HG02588 (cell line): ENCODE data around the gene ARHGAP33.

Source experiments
- ATAC-seq: cut with Tn5 transposase; IDR thresholded peaks from one replicate; pipeline ENCODE4 v1.9.1; 2021; ENCODE audit warnings: mild to moderate bottlenecking, moderate library complexity; ENCODE audit not compliant: unreplicated experiment

ARHGAP33 gene

GRCh38 chr19:35777961-35778360 lies 2.6 kb downstream of the ARHGAP33 start:
- ATAC-seq: no peak

GRCh38 chr19:35779033-35779432 lies 3.7 kb downstream of the ARHGAP33 start:
- no peak for ATAC-seq

- ATAC-seq: no peak
These were observed 4.7 kb downstream of the ARHGAP33 start for GRCh38 chr19:35780058-35780457.

- ATAC-seq: no peak
These were observed 5.4 kb downstream of the ARHGAP33 start for GRCh38 chr19:35780717-35781116.

- no peak for ATAC-seq
These were observed 6.3 kb downstream of the ARHGAP33 start for GRCh38 chr19:35781650-35782049.

GRCh38 chr19:35782589-35782988 lies 7.2 kb downstream of the ARHGAP33 start:
- no peak for ATAC-seq

GRCh38 chr19:35783469-35784434 lies 8.4 kb downstream of the ARHGAP33 start:
- ATAC-seq: no peak

- no peak for ATAC-seq
These were observed 9.4 kb downstream of the ARHGAP33 start for GRCh38 chr19:35784503-35785338.

GRCh38 chr19:35785339-35785627 lies 9.9 kb downstream of the ARHGAP33 start:
- no peak for ATAC-seq

GRCh38 chr19:35786299-35787160 lies 11.2 kb downstream of the ARHGAP33 start:
- no peak for ATAC-seq

- no peak for ATAC-seq
These were observed 11.9 kb downstream of the ARHGAP33 start for GRCh38 chr19:35787227-35787799.

GRCh38 chr19:35788205-35788960 lies 13.0 kb downstream of the ARHGAP33 start:
- ATAC-seq: no peak

GRCh38 chr19:35789195-35789977 lies 14.0 kb downstream of the ARHGAP33 start:
- ATAC-seq: no peak

GRCh38 chr19:35789978-35790944 lies 14.9 kb downstream of the ARHGAP33 start:
- ATAC-seq: no peak

- ATAC-seq: no peak
These were observed 15.8 kb downstream of the ARHGAP33 start for GRCh38 chr19:35790981-35791813.

GRCh38 chr19:35791814-35792279 lies 16.5 kb downstream of the ARHGAP33 start:
- ATAC-seq: no peak

GRCh38 chr19:35792312-35792711 lies 16.9 kb downstream of the ARHGAP33 start:
- no peak for ATAC-seq
